ENCODE results near the gene MED13L. TPM values are rescaled to one million over a fixed set of nuclear protein-coding genes. Genes with fewer than 3 reads are reported as not detected.

Gene MED13L
- total RNA-seq, 4 donors from 2014 or later, result 126 to 194 (median 154) TPM

DNA sequence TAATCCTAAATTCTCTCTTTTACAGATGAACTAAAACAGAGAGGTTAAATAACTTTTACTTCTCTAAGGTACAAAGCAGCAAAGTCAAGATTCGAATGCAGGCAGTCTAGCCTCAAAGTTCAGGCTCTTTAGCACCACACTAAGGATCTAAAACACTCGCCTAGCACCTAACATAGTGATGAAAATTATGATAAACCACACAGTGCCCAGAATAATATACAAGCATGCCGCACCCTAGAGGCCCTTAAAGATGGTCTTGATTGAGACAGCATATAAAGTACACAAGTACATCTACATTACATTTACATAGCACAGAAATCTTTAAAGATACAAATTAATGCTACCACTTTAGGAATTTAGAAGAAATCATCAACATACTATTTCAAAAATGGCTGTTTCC lies 207.0 kb downstream of the MED13L start:
- Histone ChIP-seq H3K27ac (no peak overlapping the region), H3K9me3 (no peaks in the 10 kb centered on the region), H3K36me3 (no peaks in the 10 kb centered on the region), H3K4me1 (peaks cover 8 to 18% (median 11%) of the 10 kb centered on the region in 4 donors), H3K27me3 (no peaks in the 10 kb centered on the region), H3K4me3 (no peak overlapping the region)
- WGBS, 2 donors (ENCODE audit: low coverage in 1 of 2), result 85 to 95% methylated on average over 3 of the region's 3 CpGs
- TF ChIP-seq POLR2A (IDR thresholded peaks at IDR 0.05) (no peak), EP300 (IDR thresholded peaks at IDR 0.05; ENCODE audit: low read depth) (no peak), POLR2AphosphoS5 (IDR thresholded peaks at IDR 0.05) (no peak)
- TF ChIP-seq, protein P1, sequence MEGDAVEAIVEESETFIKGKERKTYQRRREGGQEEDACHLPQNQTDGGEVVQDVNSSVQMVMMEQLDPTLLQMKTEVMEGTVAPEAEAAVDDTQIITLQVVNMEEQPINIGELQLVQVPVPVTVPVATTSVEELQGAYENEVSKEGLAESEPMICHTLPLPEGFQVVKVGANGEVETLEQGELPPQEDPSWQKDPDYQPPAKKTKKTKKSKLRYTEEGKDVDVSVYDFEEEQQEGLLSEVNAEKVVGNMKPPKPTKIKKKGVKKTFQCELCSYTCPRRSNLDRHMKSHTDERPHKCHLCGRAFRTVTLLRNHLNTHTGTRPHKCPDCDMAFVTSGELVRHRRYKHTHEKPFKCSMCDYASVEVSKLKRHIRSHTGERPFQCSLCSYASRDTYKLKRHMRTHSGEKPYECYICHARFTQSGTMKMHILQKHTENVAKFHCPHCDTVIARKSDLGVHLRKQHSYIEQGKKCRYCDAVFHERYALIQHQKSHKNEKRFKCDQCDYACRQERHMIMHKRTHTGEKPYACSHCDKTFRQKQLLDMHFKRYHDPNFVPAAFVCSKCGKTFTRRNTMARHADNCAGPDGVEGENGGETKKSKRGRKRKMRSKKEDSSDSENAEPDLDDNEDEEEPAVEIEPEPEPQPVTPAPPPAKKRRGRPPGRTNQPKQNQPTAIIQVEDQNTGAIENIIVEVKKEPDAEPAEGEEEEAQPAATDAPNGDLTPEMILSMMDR (IDR thresholded peaks at IDR 0.05), result no peak
- DNase-seq, result no peak
- in situ Hi-C loops (cut with MboI; ENCODE audit: low pct_ligation_motif_present in 1 of 4, low pct_unique_long_range_greater_than_20kb in 1 of 4, low sequenced_read_pairs in 3 of 4), result no loop called here
- intact Hi-C loops (cut with DNase I; ENCODE audit: low total_unique reads), result no loop called here

DNA sequence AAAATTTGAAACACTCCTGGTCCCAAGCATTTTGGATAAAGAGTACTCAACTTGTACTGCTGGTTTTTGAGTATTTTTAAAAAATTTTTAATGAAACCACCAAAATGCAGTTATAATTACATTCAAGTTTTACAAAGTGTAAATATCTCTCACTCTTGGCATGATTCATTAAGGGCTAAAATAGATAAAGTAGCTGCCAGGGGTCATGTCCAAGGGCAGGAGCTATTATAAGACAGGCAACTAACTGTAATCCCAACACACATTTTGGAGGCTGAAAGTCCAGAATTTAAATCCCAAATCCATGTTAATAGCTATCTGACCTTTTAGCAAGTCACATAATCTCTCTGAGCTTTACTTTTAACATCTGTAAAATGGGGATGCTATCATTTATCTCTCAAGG lies 207.6 kb downstream of the MED13L start:
- no peaks in the 10 kb centered on the region for H3K27me3 ChIP-seq
- no peaks in the 10 kb centered on the region for H3K36me3 ChIP-seq
- no peak overlapping the region for H3K27ac ChIP-seq
- no peak overlapping the region for H3K4me3 ChIP-seq
- H3K4me1 ChIP-seq, result peaks cover 8 to 21% (median 13%) of the 10 kb centered on the region in 4 donors
- no peaks in the 10 kb centered on the region for H3K9me3 ChIP-seq
- in situ Hi-C loops (cut with MboI; ENCODE audit: low pct_ligation_motif_present in 1 of 4, low pct_unique_long_range_greater_than_20kb in 1 of 4, low sequenced_read_pairs in 3 of 4), result no loop called here
- intact Hi-C loops (cut with DNase I; ENCODE audit: low total_unique reads), result no loop called here
- TF ChIP-seq POLR2A (IDR thresholded peaks at IDR 0.05), result no peak
- TF ChIP-seq, protein P1 (IDR thresholded peaks at IDR 0.05), result no peak
- no peak for TF ChIP-seq EP300 (IDR thresholded peaks at IDR 0.05; ENCODE audit: low read depth)
- TF ChIP-seq POLR2AphosphoS5 (IDR thresholded peaks at IDR 0.05), result no peak
- DNase-seq, result no peak

GRCh38 chr12:116068853-116069252 lies 208.6 kb downstream of the MED13L start:
- DNase-seq, result no peak
- WGBS, 2 donors (ENCODE audit: low coverage in 1 of 2), result 92 to 100% methylated on average over 6 to 9 of the region's 9 CpGs
- H3K9me3 ChIP-seq, result no peaks in the 10 kb centered on the region
- H3K27me3 ChIP-seq, result no peaks in the 10 kb centered on the region
- no peak overlapping the region for H3K4me3 ChIP-seq
- no peak overlapping the region for H3K27ac ChIP-seq
- intact Hi-C loops (cut with DNase I; ENCODE audit: low total_unique reads), result no loop called here
- in situ Hi-C loops (cut with MboI; ENCODE audit: low pct_ligation_motif_present in 1 of 4, low pct_unique_long_range_greater_than_20kb in 1 of 4, low sequenced_read_pairs in 3 of 4), result no loop called here
- H3K4me1 ChIP-seq, result peaks cover 8 to 22% (median 13%) of the 10 kb centered on the region in 4 donors
- TF ChIP-seq POLR2AphosphoS5 (IDR thresholded peaks at IDR 0.05), result no peak
- no peak for TF ChIP-seq EP300 (IDR thresholded peaks at IDR 0.05; ENCODE audit: low read depth)
- no peak for TF ChIP-seq POLR2A (IDR thresholded peaks at IDR 0.05)
- TF ChIP-seq, protein P1 (IDR thresholded peaks at IDR 0.05), result no peak
- no peaks in the 10 kb centered on the region for H3K36me3 ChIP-seq

DNA sequence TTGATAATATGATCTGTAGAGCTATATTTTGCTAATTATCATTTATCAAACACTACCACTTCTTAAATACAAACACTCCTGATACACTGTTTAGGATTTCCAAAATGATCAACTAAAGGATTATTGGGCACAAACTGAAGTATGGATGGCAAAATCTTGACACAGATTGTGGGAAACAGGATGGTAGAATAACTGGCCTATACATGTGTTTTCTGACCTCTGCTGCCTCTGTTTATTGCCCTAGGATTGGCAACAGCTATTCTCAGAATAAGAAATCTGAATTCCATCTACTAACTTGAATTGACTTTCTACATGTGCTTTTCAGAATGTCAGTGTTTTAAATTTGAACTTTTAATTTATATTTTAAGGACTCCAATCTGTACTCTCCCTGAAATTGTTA lies 209.1 kb downstream of the MED13L start:
- no peak for DNase-seq
- Histone ChIP-seq H3K27ac (no peak overlapping the region), H3K4me1 (peaks cover 8 to 22% (median 13%) of the 10 kb centered on the region in 4 donors), H3K4me3 (no peak overlapping the region), H3K36me3 (no peaks in the 10 kb centered on the region), H3K9me3 (no peaks in the 10 kb centered on the region), H3K27me3 (no peaks in the 10 kb centered on the region)
- intact Hi-C loops (cut with DNase I; ENCODE audit: low total_unique reads), result no loop called here
- TF ChIP-seq EP300 (IDR thresholded peaks at IDR 0.05; ENCODE audit: low read depth), result no peak
- no peak for TF ChIP-seq POLR2AphosphoS5 (IDR thresholded peaks at IDR 0.05)
- TF ChIP-seq, protein P1 (IDR thresholded peaks at IDR 0.05), result no peak
- TF ChIP-seq POLR2A (IDR thresholded peaks at IDR 0.05), result no peak
- in situ Hi-C loops (cut with MboI; ENCODE audit: low pct_ligation_motif_present in 1 of 4, low pct_unique_long_range_greater_than_20kb in 1 of 4, low sequenced_read_pairs in 3 of 4), result no loop called here

Measured in transverse colon (tissue), 4 donors.